Body of pancreas (tissue), 4 donors: ENCODE results near the gene GPR146. TPM values are rescaled to one million over a fixed set of nuclear protein-coding genes. Genes with fewer than 3 reads are reported as not detected.

Source experiments
- ATAC-seq: fragments of 150-250 bp; one replicate; pipeline ENCODE4 v1.9.1; 2016
- DNase-seq, 4 donors: peaks; one replicate each; pipeline ENCODE4 v3.0.0-alpha.2; 2019
- H3K27ac ChIP-seq, 4 donors: fragments of 200-600 bp; sonication (generic); 1 replicate in 3 of 4; 2 replicates in 1 of 4; pipeline versions ENCODE4 v1.5.1 to v1.6.1; 2016 to 2019; ENCODE audit warnings: mild to moderate bottlenecking in 1 of 4, mixed read lengths in 1 of 4, moderate library complexity in 1 of 4
- H3K27me3 ChIP-seq, 2 donors: fragments of 200-600 bp; sonication (generic); one replicate each; pipeline ENCODE4 v1.6.0; 2016; ENCODE audit warnings: mild to moderate bottlenecking in 1 of 2
- H3K36me3 ChIP-seq, 2 donors: fragments of 200-600 bp; sonication (generic); replicated peaks in 1 of 2; 2 replicates each; pipeline ENCODE4 v1.5.1; 2016; ENCODE audit warnings: low read depth in 2 of 2; ENCODE audit not compliant: insufficient read depth in 1 of 2
- H3K4me1 ChIP-seq: fragments of 200-600 bp; sonication (generic); one replicate; pipeline ENCODE4 v1.6.0; 2016
- H3K4me3 ChIP-seq, 2 donors: fragments of 200-600 bp; sonication (generic); 1 replicate in 1 of 2; 2 replicates in 1 of 2; pipeline ENCODE4 v1.5.1; 2016 to 2019
- H3K9me3 ChIP-seq, 3 donors: fragments of 200-600 bp; sonication (generic); 1 replicate in 2 of 3; 2 replicates in 1 of 3; pipeline ENCODE4 v1.5.1; 2016
- POLR2A ChIP-seq, 3 donors: fragments of 450-650 bp; IDR thresholded peaks; one replicate each; pipeline ENCODE4 v1.6.1; 2016; ENCODE audit warnings: antibody characterized with exemption in 3 of 3, mild to moderate bottlenecking in 2 of 3
- WGBS, 2 donors: methylation state at CpG; one replicate each; pipeline ENCODE4 v1.1.5; 2017; 5-methylcytosine and 5-hydroxymethylcytosine counted together
- intact Hi-C: fragments of 100-400 bp; cut with DNase I; formaldehyde crosslinking; loops from one replicate; pipeline ENCODE4 v1.15.1; 2023
- total RNA-seq, 2 donors: library from RNA; depleted of rRNA; stranded (reverse); fragments of >200 nt; gene quantifications; one replicate each; pipeline ENCODE4 v1.1.0, GENCODE V29; 2016
- TF ChIP-seq, protein P1 (sequence below), 7 experiments: fragments of 450-650 bp in 4 of 7; fragments of 200-600 bp in 3 of 7; sonication (generic) in 3 of 7; IDR thresholded peaks; one replicate each; pipeline ENCODE4 v1.5.1; 2016 to 2019; ENCODE audit warnings: antibody characterized with exemption in 7 of 7

Gene GPR146
- total RNA-seq, 2 donors from 2014 or later: 8.8 to 11.2 TPM

- DNase-seq: peak; percentile 52 to 63 (median 54)
- Histone ChIP-seq H3K4me3 (peak overlapping the region; percentile 10 to 36), H3K36me3 (no peaks in the 10 kb centered on the region), H3K27ac (peak overlapping the region; percentile 90 to 99 (median 98)), H3K9me3 (no peaks in the 10 kb centered on the region), H3K4me1 (peaks cover 58% of the 10 kb centered on the region), H3K27me3 (no peaks in the 10 kb centered on the region)
- 7 to 15% methylated on average over 17 to 58 of the region's 69 CpGs for WGBS, 2 donors
- peak; percentile 2 for ATAC-seq
- TF ChIP-seq POLR2A (IDR thresholded peaks at IDR 0.05): peak in 2 of 3 donors; percentile 17 to 22
- TF ChIP-seq, protein P1, sequence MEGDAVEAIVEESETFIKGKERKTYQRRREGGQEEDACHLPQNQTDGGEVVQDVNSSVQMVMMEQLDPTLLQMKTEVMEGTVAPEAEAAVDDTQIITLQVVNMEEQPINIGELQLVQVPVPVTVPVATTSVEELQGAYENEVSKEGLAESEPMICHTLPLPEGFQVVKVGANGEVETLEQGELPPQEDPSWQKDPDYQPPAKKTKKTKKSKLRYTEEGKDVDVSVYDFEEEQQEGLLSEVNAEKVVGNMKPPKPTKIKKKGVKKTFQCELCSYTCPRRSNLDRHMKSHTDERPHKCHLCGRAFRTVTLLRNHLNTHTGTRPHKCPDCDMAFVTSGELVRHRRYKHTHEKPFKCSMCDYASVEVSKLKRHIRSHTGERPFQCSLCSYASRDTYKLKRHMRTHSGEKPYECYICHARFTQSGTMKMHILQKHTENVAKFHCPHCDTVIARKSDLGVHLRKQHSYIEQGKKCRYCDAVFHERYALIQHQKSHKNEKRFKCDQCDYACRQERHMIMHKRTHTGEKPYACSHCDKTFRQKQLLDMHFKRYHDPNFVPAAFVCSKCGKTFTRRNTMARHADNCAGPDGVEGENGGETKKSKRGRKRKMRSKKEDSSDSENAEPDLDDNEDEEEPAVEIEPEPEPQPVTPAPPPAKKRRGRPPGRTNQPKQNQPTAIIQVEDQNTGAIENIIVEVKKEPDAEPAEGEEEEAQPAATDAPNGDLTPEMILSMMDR (IDR thresholded peaks at IDR 0.05): no peak
- intact Hi-C loops: no loop called here
These were observed 16.9 kb upstream of the GPR146 start for GRCh38 chr7:1027242-1028043.

DNA sequence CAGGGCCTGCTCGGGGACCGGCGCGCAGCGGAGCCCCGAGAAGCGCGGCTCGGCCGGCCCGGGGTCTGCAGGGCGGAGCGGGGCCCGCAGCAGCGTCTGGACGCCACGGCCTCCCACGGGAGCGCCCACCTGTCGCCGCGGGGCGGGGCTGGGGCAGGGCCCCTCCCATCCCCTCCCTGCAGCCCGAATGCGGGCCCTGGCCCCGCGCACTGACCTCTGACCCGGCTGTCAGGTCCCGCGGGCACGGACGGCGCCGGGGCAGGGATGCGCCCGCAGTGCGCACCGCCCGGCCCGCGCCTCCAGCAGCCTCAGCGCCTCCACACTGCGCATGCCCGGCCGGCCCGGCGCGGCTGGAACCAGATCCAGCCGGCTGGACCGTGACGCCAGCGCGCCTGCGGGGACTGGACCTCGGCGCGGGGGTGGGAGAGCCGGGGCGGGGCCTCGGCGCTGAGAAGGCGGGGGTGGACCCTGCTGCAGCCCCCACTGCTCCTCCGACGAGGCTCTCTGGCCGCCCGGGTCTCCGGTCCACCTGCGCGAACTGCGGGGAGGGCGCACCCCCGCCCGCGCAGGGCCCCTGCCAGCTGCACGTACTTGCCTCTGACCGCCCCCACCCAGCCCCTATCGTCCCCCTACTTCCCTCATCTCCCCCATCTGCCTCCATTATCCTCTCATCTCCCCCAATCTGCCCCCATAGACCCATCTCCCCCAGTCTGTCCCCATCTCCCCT lies 16.1 kb upstream of the GPR146 start:
- Histone ChIP-seq H3K36me3 (no peaks in the 10 kb centered on the region), H3K27ac (peak overlapping the region; percentile 90 to 99 (median 98)), H3K27me3 (no peaks in the 10 kb centered on the region), H3K4me3 (peak overlapping the region; percentile 10 to 36), H3K4me1 (peaks cover 58% of the 10 kb centered on the region), H3K9me3 (no peaks in the 10 kb centered on the region)
- DNase-seq (peak; percentile 91 to 94 (median 92)), ATAC-seq (peak; percentile 80)
- intact Hi-C loops: no loop called here
- WGBS, 2 donors: 0 to 1% methylated on average over 19 to 45 of the region's 77 CpGs
- TF ChIP-seq, protein P1 (IDR thresholded peaks at IDR 0.05): no peak
- peak; percentile 50 to 87 (median 61) for TF ChIP-seq POLR2A (IDR thresholded peaks at IDR 0.05)

- ATAC-seq (peak; percentile 68), DNase-seq (peak; percentile 81 to 94 (median 90))
- Histone ChIP-seq H3K4me1 (peaks cover 53% of the 10 kb centered on the region), H3K27ac (peak overlapping the region; percentile 90 to 99 (median 98)), H3K9me3 (no peaks in the 10 kb centered on the region), H3K4me3 (no peak overlapping the region), H3K36me3 (no peaks in the 10 kb centered on the region), H3K27me3 (no peaks in the 10 kb centered on the region)
- WGBS, 2 donors: 55 to 56% methylated on average over 15 to 18 of the region's 18 CpGs
- TF ChIP-seq, protein P1 (IDR thresholded peaks at IDR 0.05): no peak
- TF ChIP-seq POLR2A (IDR thresholded peaks at IDR 0.05): no peak
- intact Hi-C loops: no loop called here
These were observed 15.3 kb upstream of the GPR146 start for GRCh38 chr7:1028775-1029636.

DNA sequence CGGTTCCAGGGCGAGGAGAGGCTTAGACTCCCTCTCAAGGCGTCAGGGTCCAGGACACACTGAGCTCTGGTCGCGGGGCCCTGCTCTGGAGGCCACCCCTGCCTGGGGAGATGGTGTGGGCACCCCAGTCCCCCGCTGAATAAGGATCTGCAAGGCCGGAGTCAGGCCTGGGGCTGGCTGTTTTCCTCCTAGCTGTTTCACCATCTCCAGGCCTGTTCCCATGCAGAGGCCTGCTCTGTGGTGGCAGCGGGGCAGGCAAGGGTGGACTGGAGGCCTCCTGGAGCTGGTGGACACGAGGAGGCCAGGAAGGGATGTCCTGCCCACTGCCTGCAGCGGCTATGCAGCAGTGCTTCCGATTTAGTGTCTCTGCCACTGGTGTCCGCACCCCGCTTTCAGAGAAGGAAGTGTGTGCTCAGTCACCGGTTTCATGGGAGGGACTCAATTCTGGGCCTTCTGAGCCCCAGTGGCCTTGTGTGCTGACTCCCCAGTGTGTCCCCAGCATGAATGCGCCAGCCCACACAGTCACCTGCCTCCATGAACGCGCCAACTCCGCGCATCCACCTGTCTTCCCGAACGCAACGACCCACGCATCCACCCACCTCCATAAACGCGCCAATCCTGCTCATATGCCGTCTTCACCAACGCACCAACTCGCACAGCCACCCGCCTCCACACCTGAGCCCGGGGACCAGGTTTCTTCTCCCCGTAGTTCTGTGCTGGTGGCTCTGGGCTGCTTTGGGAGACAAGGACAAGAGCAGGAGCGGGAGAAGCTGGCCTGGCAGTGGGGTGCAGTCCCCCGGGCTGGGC lies 14.5 kb upstream of the GPR146 start:
- intact Hi-C loops: no loop called here
- no peak for ATAC-seq

More for the DNA sequence above, 14.5 kb upstream of the GPR146 start:
- Histone ChIP-seq H3K27me3 (no peaks in the 10 kb centered on the region), H3K4me1 (peaks cover 46% of the 10 kb centered on the region), H3K27ac (peak overlapping the region; percentile 90 to 99 (median 98)), H3K36me3 (no peaks in the 10 kb centered on the region), H3K9me3 (no peaks in the 10 kb centered on the region), H3K4me3 (no peak overlapping the region)
- 94 to 98% methylated on average over 20 to 32 of the region's 33 CpGs for WGBS, 2 donors
- peak in 1 of 4 donors; percentile 18 for DNase-seq
- TF ChIP-seq, protein P1 (IDR thresholded peaks at IDR 0.05): no peak
- TF ChIP-seq POLR2A (IDR thresholded peaks at IDR 0.05): no peak
